Hepatocyte (in vitro differentiated cells): ENCODE results near the gene TNP2. TPM values are rescaled to one million over a fixed set of nuclear protein-coding genes. Genes with fewer than 3 reads are reported as not detected.

ENCODE experiments used
- DNase-seq: peaks from one replicate; pipeline ENCODE4 v3.0.0-alpha.2; 2016; ENCODE audit warnings: low spot score
- H2AFZ ChIP-seq: fragments of 200-600 bp; sonication (generic); 2 replicates; pipeline ENCODE4 v1.6.0; 2016; ENCODE audit warnings: antibody characterized with exemption, mild to moderate bottlenecking
- H3K27ac ChIP-seq: fragments of 200-600 bp; sonication (generic); 2 replicates; pipeline ENCODE4 v1.5.1; 2016; ENCODE audit warnings: mild to moderate bottlenecking
- H3K27me3 ChIP-seq: fragments of 200-600 bp; sonication (generic); 2 replicates; pipeline ENCODE4 v1.6.1; 2016
- H3K36me3 ChIP-seq: fragments of 200-600 bp; sonication (generic); replicated peaks from 2 replicates; pipeline ENCODE4 v1.5.1; 2016; ENCODE audit warnings: low read depth; ENCODE audit not compliant: insufficient read depth
- H3K4me1 ChIP-seq: fragments of 200-600 bp; sonication (generic); 2 replicates; pipeline ENCODE4 v1.5.1; 2016; ENCODE audit warnings: mild to moderate bottlenecking, moderate library complexity; ENCODE audit not compliant: insufficient read depth
- H3K4me2 ChIP-seq: fragments of 200-600 bp; sonication (generic); 2 replicates; pipeline ENCODE4 v1.6.0; 2016
- H3K4me3 ChIP-seq: fragments of 200-600 bp; sonication (generic); 2 replicates; pipeline ENCODE4 v1.5.1; 2016; ENCODE audit warnings: mild to moderate bottlenecking
- H3K79me2 ChIP-seq: fragments of 200-600 bp; sonication (generic); 2 replicates; pipeline ENCODE4 v1.6.0; 2017; ENCODE audit warnings: mild to moderate bottlenecking
- H3K9me2 ChIP-seq: fragments of 200-600 bp; sonication (generic); replicated peaks from 2 replicates; pipeline ENCODE4 v1.6.0; 2017; ENCODE audit warnings: mild to moderate bottlenecking; ENCODE audit not compliant: insufficient read depth
- H3K9me3 ChIP-seq: fragments of 200-600 bp; sonication (generic); 2 replicates; pipeline ENCODE4 v1.5.1; 2016; ENCODE audit warnings: low read depth, mild to moderate bottlenecking
- H4K20me1 ChIP-seq: fragments of 200-600 bp; sonication (generic); 2 replicates; pipeline ENCODE4 v1.6.0; 2016; ENCODE audit warnings: mild to moderate bottlenecking; ENCODE audit not compliant: insufficient read depth, poor library complexity, severe bottlenecking
- CTCF ChIP-seq: fragments of 200-600 bp; sonication (generic); IDR thresholded peaks from 2 replicates; pipeline ENCODE4 v1.5.1; 2016; ENCODE audit warnings: antibody characterized with exemption, mild to moderate bottlenecking; ENCODE audit not compliant: poor library complexity
- EZH2 ChIP-seq: fragments of 200-600 bp; sonication (generic); IDR thresholded peaks from 2 replicates; pipeline ENCODE4 v1.6.1; 2016; ENCODE audit warnings: antibody characterized with exemption, mild to moderate bottlenecking, borderline replicate concordance
- EZH2phosphoT487 ChIP-seq: fragments of 200-600 bp; sonication (generic); IDR thresholded peaks from one replicate; pipeline ENCODE4 v1.6.1; 2018; ENCODE audit warnings: antibody characterized with exemption, mild to moderate bottlenecking, low read depth, moderate library complexity; ENCODE audit not compliant: unreplicated experiment, severe bottlenecking
- WGBS: methylation state at CpG from one replicate; pipeline ENCODE4 v1.1.6; 2016; ENCODE audit warnings: low lambda C conversion rate; ENCODE audit errors: missing lambda C conversion rate; 5-methylcytosine and 5-hydroxymethylcytosine counted together
- polyA plus RNA-seq: library from polyadenylated mRNA; unstranded; fragments of >200 nt; fragmentation: Nextera tagmentation; extraction: Ambion mirVana; gene quantifications from 2 replicates; pipeline ENCODE4 v1.2.1, GENCODE V29; 2016
- total RNA-seq: library from RNA; depleted of rRNA; stranded (reverse); fragments of >200 nt; gene quantifications from 2 replicates; pipeline ENCODE4 v1.2.3, GENCODE V29; 2014

TNP2 gene
- total and polyA plus RNA-seq, 2 experiments from 2014 or later: not detected

- H3K27ac ChIP-seq: no peak overlapping the region
These were observed 4.8 kb downstream of the TNP2 start for GRCh38 chr16:11264155-11264832.

GRCh38 chr16:11263737-11264136, 5.4 kb downstream of the TNP2 start:
- H3K4me3 ChIP-seq: no peak overlapping the region
- no peaks in the 10 kb centered on the region for H3K9me2 ChIP-seq
- WGBS: 84% methylated on average over 4 of the region's 4 CpGs
- H3K36me3 ChIP-seq: no peaks in the 10 kb centered on the region
- no peak overlapping the region for H2AFZ ChIP-seq
- no peaks in the 10 kb centered on the region for H3K79me2 ChIP-seq
- no peak for DNase-seq
- H3K9me3 ChIP-seq: no peaks in the 10 kb centered on the region
- no peak for TF ChIP-seq CTCF
- TF ChIP-seq EZH2phosphoT487: no peak
- no peak for TF ChIP-seq EZH2
- H3K27ac ChIP-seq: no peak overlapping the region
- H3K4me2 ChIP-seq: no peak overlapping the region
- no peaks in the 10 kb centered on the region for H4K20me1 ChIP-seq
- H3K4me1 ChIP-seq: peaks cover 2% of the 10 kb centered on the region
- no peaks in the 10 kb centered on the region for H3K27me3 ChIP-seq

More at GRCh38 chr16:11264155-11264832, 4.8 kb downstream of the TNP2 start:
- Histone ChIP-seq H3K4me2 (no peak overlapping the region), H3K79me2 (no peaks in the 10 kb centered on the region), H4K20me1 (no peaks in the 10 kb centered on the region), H3K9me3 (no peaks in the 10 kb centered on the region), H3K4me1 (no peaks in the 10 kb centered on the region), H2AFZ (no peak overlapping the region), H3K27me3 (no peaks in the 10 kb centered on the region), H3K9me2 (no peaks in the 10 kb centered on the region), H3K36me3 (no peaks in the 10 kb centered on the region), H3K4me3 (no peak overlapping the region)
- TF ChIP-seq EZH2 (no peak), EZH2phosphoT487 (no peak), CTCF (no peak)
- no peak for DNase-seq
- WGBS: 79% methylated on average over 9 of the region's 9 CpGs

- H3K27me3 ChIP-seq: no peaks in the 10 kb centered on the region
- DNase-seq: no peak
- H3K4me3 ChIP-seq: no peak overlapping the region
- peaks cover 2% of the 10 kb centered on the region for H3K4me1 ChIP-seq
- TF ChIP-seq EZH2phosphoT487 (no peak), EZH2 (no peak), CTCF (no peak)
- H3K4me2 ChIP-seq: no peak overlapping the region
- no peak overlapping the region for H3K27ac ChIP-seq
- WGBS: 92% methylated on average over 8 of the region's 8 CpGs
- no peak overlapping the region for H2AFZ ChIP-seq
- H3K79me2 ChIP-seq: no peaks in the 10 kb centered on the region
- no peaks in the 10 kb centered on the region for H3K9me2 ChIP-seq
- H3K9me3 ChIP-seq: no peaks in the 10 kb centered on the region
- H4K20me1 ChIP-seq: no peaks in the 10 kb centered on the region
- no peaks in the 10 kb centered on the region for H3K36me3 ChIP-seq
These were observed 6.2 kb downstream of the TNP2 start for GRCh38 chr16:11262915-11263314.
